H9 (cell line): ENCODE measurements around the gene MGMT. TPM values are rescaled to one million over a fixed set of nuclear protein-coding genes. Genes with fewer than 3 reads are reported as not detected.
A peak's percentile ranks its signal among the peaks of the same experiment; 100 is the strongest.

Source experiments
- DNase-seq: peaks from one replicate; pipeline ENCODE4 v3.0.0-alpha.2; 2017
- H2AFZ ChIP-seq: one replicate; pipeline ENCODE4 v1.6.1; 2013; ENCODE audit warnings: mild to moderate bottlenecking, low read length, control low read depth, moderate library complexity
- H2AK5ac ChIP-seq: 2 replicates; pipeline ENCODE4 v1.6.1; 2013; ENCODE audit warnings: low read length, control low read depth, mixed read lengths; ENCODE audit not compliant: insufficient read length
- H2BK120ac ChIP-seq: one replicate; pipeline ENCODE4 v1.6.1; 2013; ENCODE audit warnings: low read depth, mild to moderate bottlenecking, low read length, control low read depth, inconsistent platforms; ENCODE audit not compliant: poor library complexity, severe bottlenecking
- H2BK12ac ChIP-seq: 2 replicates; pipeline ENCODE4 v1.6.1; 2013; ENCODE audit warnings: low read length, control low read depth, mixed read lengths, low read depth; ENCODE audit not compliant: insufficient read length
- H2BK15ac ChIP-seq: 2 replicates; pipeline ENCODE4 v1.6.1; 2013; ENCODE audit warnings: low read depth, low read length, control low read depth
- H2BK20ac ChIP-seq: one replicate; pipeline ENCODE4 v1.6.1; 2013; ENCODE audit warnings: low read depth, mild to moderate bottlenecking, low read length, control low read depth, inconsistent platforms; ENCODE audit not compliant: poor library complexity, severe bottlenecking
- H2BK5ac ChIP-seq: 2 replicates; pipeline ENCODE4 v1.6.1; 2013; ENCODE audit warnings: low read length, control low read depth, mixed read lengths; ENCODE audit not compliant: insufficient read length
- H3K14ac ChIP-seq: 2 replicates; pipeline ENCODE4 v1.6.1; 2013; ENCODE audit warnings: low read length, control low read depth; ENCODE audit not compliant: insufficient read depth
- H3K18ac ChIP-seq: 2 replicates; pipeline ENCODE4 v1.6.1; 2013; ENCODE audit warnings: low read depth, mild to moderate bottlenecking, mixed read lengths, low read length, control low read depth; ENCODE audit not compliant: insufficient read length
- H3K23ac ChIP-seq: 2 replicates; pipeline ENCODE4 v1.6.1; 2013; ENCODE audit warnings: low read length, control low read depth, mixed read lengths, low read depth; ENCODE audit not compliant: insufficient read length
- H3K23me2 ChIP-seq: 2 replicates; pipeline ENCODE4 v1.6.1; 2013; ENCODE audit warnings: low read depth, mild to moderate bottlenecking, mixed read lengths, low read length, control low read depth; ENCODE audit not compliant: insufficient read length, poor library complexity, severe bottlenecking
- H3K27ac ChIP-seq: 2 replicates; pipeline ENCODE4 v1.5.1; 2013; ENCODE audit warnings: low read length, control low read depth, mixed read lengths, low read depth; ENCODE audit not compliant: insufficient read length
- H3K27me3 ChIP-seq: 2 replicates; pipeline ENCODE4 v1.6.1; 2013; ENCODE audit warnings: low read length, control low read depth, inconsistent platforms; ENCODE audit not compliant: insufficient read depth
- H3K4ac ChIP-seq: 2 replicates; pipeline ENCODE4 v1.6.1; 2013; ENCODE audit warnings: low read depth, mild to moderate bottlenecking, control low read depth, inconsistent platforms, low read length, moderate library complexity
- H3K4me1 ChIP-seq: 2 replicates; pipeline ENCODE4 v1.6.1; 2013; ENCODE audit warnings: low read length, control low read depth, inconsistent platforms; ENCODE audit not compliant: insufficient read depth
- H3K4me2 ChIP-seq: 2 replicates; pipeline ENCODE4 v1.6.1; 2013; ENCODE audit warnings: low read length, control low read depth, mixed read lengths; ENCODE audit not compliant: insufficient read length, insufficient read depth
- H3K56ac ChIP-seq: 2 replicates; pipeline ENCODE4 v1.6.1; 2013; ENCODE audit warnings: low read depth, mild to moderate bottlenecking, mixed read lengths, low read length, control low read depth; ENCODE audit not compliant: insufficient read length
- H3K79me1 ChIP-seq: 2 replicates; pipeline ENCODE4 v1.6.1; 2013; ENCODE audit warnings: low read depth, mild to moderate bottlenecking, moderate library complexity, low read length, control low read depth, inconsistent platforms; ENCODE audit not compliant: insufficient read depth, poor library complexity, severe bottlenecking
- H3K79me2 ChIP-seq: 2 replicates; pipeline ENCODE4 v1.6.1; 2013; ENCODE audit warnings: low read length, control low read depth, inconsistent platforms; ENCODE audit not compliant: insufficient read depth
- H3K9ac ChIP-seq: 2 replicates; pipeline ENCODE4 v1.6.1; 2013; ENCODE audit warnings: low read length, control low read depth, mixed read lengths; ENCODE audit not compliant: insufficient read length; ENCODE audit errors: extremely low read depth
- H3K9me3 ChIP-seq: one replicate; pipeline ENCODE4 v1.6.1; 2013; ENCODE audit warnings: low read depth, low read length, inconsistent platforms; ENCODE audit not compliant: control insufficient read depth
- H3T11ph ChIP-seq: one replicate; pipeline ENCODE4 v1.6.1; 2013; ENCODE audit warnings: mild to moderate bottlenecking, low read length, control low read depth, inconsistent platforms
- H4K20me1 ChIP-seq: one replicate; pipeline ENCODE4 v1.6.1; 2013; ENCODE audit not compliant: control insufficient read depth, insufficient read length, insufficient read depth
- H4K5ac ChIP-seq: 2 replicates; pipeline ENCODE4 v1.6.1; 2013; ENCODE audit warnings: low read depth, mild to moderate bottlenecking, mixed read lengths, low read length, control low read depth; ENCODE audit not compliant: insufficient read length
- H4K8ac ChIP-seq: replicated peaks from 2 replicates; pipeline ENCODE4 v1.6.1; 2013; ENCODE audit warnings: low read length, control low read depth, mixed read lengths, low read depth; ENCODE audit not compliant: insufficient read length
- H4K91ac ChIP-seq: 2 replicates; pipeline ENCODE4 v1.6.1; 2013; ENCODE audit warnings: low read depth, mild to moderate bottlenecking, moderate library complexity, mixed read lengths, low read length, control low read depth; ENCODE audit not compliant: insufficient read length
- H3K27ac Mint-ChIP-seq, 3 experiments: 2 replicates in 2 of 3; 3 replicates in 1 of 3; pipeline ENCODE4 v1.8.0; 2020 to 2021; ENCODE audit warnings: mixed read lengths in 3 of 3, mild to moderate bottlenecking in 1 of 3, moderate library complexity in 1 of 3
- H3K27me3 Mint-ChIP-seq: 2 replicates; pipeline ENCODE4 v1.8.0; 2021; ENCODE audit warnings: low read depth, mild to moderate bottlenecking, moderate library complexity, mixed read lengths
- H3K36me3 Mint-ChIP-seq, 3 experiments: 2 replicates in 2 of 3; 3 replicates in 1 of 3; pipeline ENCODE4 v1.8.0; 2020 to 2021; ENCODE audit warnings: low read depth in 3 of 3, mixed read lengths in 3 of 3; ENCODE audit not compliant: insufficient read depth in 1 of 3
- H3K4me1 Mint-ChIP-seq, 2 experiments: 2 replicates each; pipeline ENCODE4 v1.8.0; 2020; ENCODE audit warnings: mixed read lengths in 2 of 2
- H3K4me3 Mint-ChIP-seq, 2 experiments: 2 replicates in 1 of 2; 3 replicates in 1 of 2; pipeline ENCODE4 v1.8.0; 2020 to 2021; ENCODE audit warnings: mild to moderate bottlenecking in 2 of 2, mixed read lengths in 2 of 2, moderate library complexity in 1 of 2
- H3K9me3 Mint-ChIP-seq, 2 experiments: 2 replicates in 1 of 2; 3 replicates in 1 of 2; pipeline ENCODE4 v1.8.0; 2020; ENCODE audit warnings: mild to moderate bottlenecking in 2 of 2, mixed read lengths in 2 of 2, moderate library complexity in 1 of 2
- CTCF ChIP-seq: fragments of 200-600 bp; sonication (generic); conservative IDR thresholded peaks from 3 replicates; pipeline ENCODE4 v1.8.0; 2021; ENCODE audit warnings: antibody characterized with exemption, mild to moderate bottlenecking
- WGBS: extraction: QIAGEN DNeasy Blood & Tissue Kit; methylation state at CpG from one replicate; pipeline ENCODE4 v1.1.7; 2013; ENCODE audit warnings: missing lambda C conversion rate, low lambda C conversion rate, mixed read lengths; ENCODE audit not compliant: insufficient read length; ENCODE audit errors: extremely low coverage; 5-methylcytosine and 5-hydroxymethylcytosine counted together
- total RNA-seq: library from RNA; stranded (reverse); gene quantifications from 2 replicates; pipeline ENCODE4 v1.2.1, GENCODE V29; 2021

MGMT gene
- total RNA-seq, 1 experiment from 2014 or later = 18.4 TPM

- H3K18ac ChIP-seq = no peak overlapping the region
- H3K23ac ChIP-seq = no peak overlapping the region
- no peak overlapping the region for H2AK5ac ChIP-seq
- no peak for TF ChIP-seq CTCF
- no peaks in the 10 kb centered on the region for H3K9me3 ChIP-seq
- no peaks in the 10 kb centered on the region for H4K20me1 ChIP-seq
- no peak overlapping the region for H2AFZ ChIP-seq
- H3K27me3 ChIP-seq = no peaks in the 10 kb centered on the region
- no peaks in the 10 kb centered on the region for H3K79me2 ChIP-seq
- peaks cover 11 to 18% of the 10 kb centered on the region in 2 experiments; a peak in 4 of 5 replicates for H3K9me3 Mint-ChIP-seq
- no peak overlapping the region for H3K27ac ChIP-seq
- no peak for DNase-seq
- H3K4me3 Mint-ChIP-seq = no peak overlapping the region
- H3K4me2 ChIP-seq = no peak overlapping the region
- H2BK12ac ChIP-seq = no peak overlapping the region
- H2BK120ac ChIP-seq = no peak overlapping the region
- no peaks in the 10 kb centered on the region for H3K79me1 ChIP-seq
- H2BK20ac ChIP-seq = no peak overlapping the region
- peaks cover 24 to 29% of the 10 kb centered on the region in 2 experiments for H3K4me1 Mint-ChIP-seq
- H3K14ac ChIP-seq = no peak overlapping the region
- H4K8ac ChIP-seq = no peak overlapping the region
- H2BK5ac ChIP-seq = no peak overlapping the region
- H4K91ac ChIP-seq = no peak overlapping the region
- H3K36me3 Mint-ChIP-seq = peaks cover 6 to 16% (median 7%) of the 10 kb centered on the region in 3 experiments; a peak in 4 of 7 replicates
- no peak overlapping the region for H3K56ac ChIP-seq
- H4K5ac ChIP-seq = no peak overlapping the region
- no peak overlapping the region for H2BK15ac ChIP-seq
- peaks cover 2% of the 10 kb centered on the region for H3K27me3 Mint-ChIP-seq
- H3K27ac Mint-ChIP-seq = peak overlapping the region in 1 of 3 experiments; percentile 53; a peak in 1 of 7 replicates
- H3K4ac ChIP-seq = no peak overlapping the region
- H3K23me2 ChIP-seq = no peaks in the 10 kb centered on the region
- WGBS = no CpG with 5 or more reads among the region's 10 CpGs
- H3T11ph ChIP-seq = no peak overlapping the region
- peaks cover 6% of the 10 kb centered on the region; the same call in 1 of the 2 replicates for H3K4me1 ChIP-seq
- H3K9ac ChIP-seq = no peak overlapping the region
Observed at GRCh38 chr10:129517680-129518057, 50.6 kb downstream of the MGMT start.
